Thymus (tissue), 11 donors: ENCODE data around the gene ABCA5. TPM values are rescaled to one million over a fixed set of nuclear protein-coding genes. Genes with fewer than 3 reads are reported as not detected.
"Not testable (repeated sequence)": the region's sequence is repeated elsewhere in the genome, so short reads cannot be mapped to it uniquely, and the experiment has no call there.

Source experiments
- DNase-seq, 9 donors: peaks; one replicate each; pipeline ENCODE4 v3.0.0-alpha.2; 2013; ENCODE audit warnings: low spot score in 9 of 9, low read depth in 6 of 9, missing footprints in 1 of 9
- H3K27ac ChIP-seq, 2 donors: one replicate each; pipeline ENCODE4 v1.5.1; 2013; ENCODE audit warnings: control low read depth in 1 of 2, low read depth in 1 of 2, low read length in 1 of 2, mild to moderate bottlenecking in 1 of 2, moderate library complexity in 1 of 2
- H3K27me3 ChIP-seq, 2 donors: one replicate each; pipeline ENCODE4 v1.5.1; 2013; ENCODE audit warnings: low read length in 1 of 2; ENCODE audit not compliant: control insufficient read depth in 2 of 2, insufficient read depth in 1 of 2
- H3K36me3 ChIP-seq, 2 donors: one replicate each; pipeline ENCODE4 v1.5.1; 2013; ENCODE audit warnings: low read length in 1 of 2, mild to moderate bottlenecking in 1 of 2, moderate library complexity in 1 of 2; ENCODE audit not compliant: control insufficient read depth in 2 of 2, insufficient read depth in 2 of 2
- H3K4me1 ChIP-seq, 2 donors: one replicate each; pipeline ENCODE4 v1.5.1; 2013; ENCODE audit warnings: low read length in 2 of 2; ENCODE audit not compliant: control insufficient read depth in 2 of 2, insufficient read depth in 2 of 2
- H3K4me3 ChIP-seq, 2 donors: one replicate each; pipeline ENCODE4 v1.5.1; 2013; ENCODE audit warnings: low read length in 2 of 2, control low read depth in 1 of 2, mild to moderate bottlenecking in 1 of 2
- H3K9me3 ChIP-seq, 2 donors: one replicate each; pipeline ENCODE4 v1.5.1; 2013; ENCODE audit warnings: low read length in 1 of 2, mild to moderate bottlenecking in 1 of 2; ENCODE audit not compliant: control insufficient read depth in 2 of 2, insufficient read depth in 1 of 2
- WGBS: extraction: QIAGEN DNeasy Blood & Tissue Kit; methylation state at CpG from one replicate; pipeline ENCODE4 v1.1.7; 2013; 5-methylcytosine and 5-hydroxymethylcytosine counted together
- polyA plus RNA-seq: library from polyadenylated mRNA; stranded (reverse); fragments of 200-250 nt; gene quantifications from one replicate; pipeline ENCODE4 v1.2.3, GENCODE V29; 2013
- total RNA-seq: library from RNA; stranded (reverse); fragments of 120-200 nt; gene quantifications from one replicate; pipeline ENCODE4 v1.2.4, GENCODE V29; 2013
- donor health status: healthy.

ABCA5 gene
- total and polyA plus RNA-seq, 2 donors: 8.3 to 63.1 TPM

DNA sequence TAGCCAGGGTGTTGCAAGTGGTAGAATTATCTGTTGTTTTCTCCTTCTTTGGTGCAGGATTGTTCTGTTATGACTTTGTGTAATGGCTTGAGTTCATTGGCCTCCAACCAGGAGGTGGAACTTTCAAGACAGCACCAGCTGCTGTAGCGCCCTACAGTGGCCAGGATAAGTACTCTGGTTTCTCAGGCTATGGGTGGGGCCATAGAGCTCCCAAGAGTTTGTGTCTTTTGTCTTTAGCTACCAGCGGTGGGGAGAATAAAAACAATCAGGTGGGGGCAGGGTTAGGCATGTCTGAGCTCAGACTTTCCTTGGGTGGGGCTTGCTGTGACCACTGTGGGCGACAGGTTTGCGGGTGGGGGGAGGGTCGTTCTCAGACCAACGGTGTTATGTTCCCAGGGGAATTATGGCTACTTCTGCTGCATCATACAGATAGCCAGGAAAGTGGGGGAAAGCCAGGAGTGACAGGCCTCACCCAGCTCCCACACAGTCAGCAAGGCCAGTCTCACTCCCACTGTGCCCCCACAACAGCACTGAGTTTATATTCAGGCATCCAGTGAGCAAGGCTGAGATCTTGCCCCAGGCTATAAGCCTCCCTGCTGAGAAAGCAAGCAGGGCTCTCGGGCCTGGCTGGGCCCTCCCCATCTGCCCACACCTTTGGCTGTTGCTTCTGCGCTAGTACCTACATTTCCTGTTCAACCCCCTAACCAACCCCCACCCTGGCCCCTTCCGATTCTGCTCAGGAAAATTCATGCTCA is 113.7 kb downstream of the ABCA5 start:
- H3K4me3 ChIP-seq: no peak overlapping the region
- peaks cover 0 to 3% of the 10 kb centered on the region in 2 donors for H3K9me3 ChIP-seq
- WGBS: 97% methylated on average over 9 of the region's 9 CpGs
- no peaks in the 10 kb centered on the region for H3K4me1 ChIP-seq
- no peak for DNase-seq
- no peak overlapping the region for H3K27ac ChIP-seq
- H3K27me3 ChIP-seq: no peaks in the 10 kb centered on the region
- H3K36me3 ChIP-seq: no peaks in the 10 kb centered on the region

DNA sequence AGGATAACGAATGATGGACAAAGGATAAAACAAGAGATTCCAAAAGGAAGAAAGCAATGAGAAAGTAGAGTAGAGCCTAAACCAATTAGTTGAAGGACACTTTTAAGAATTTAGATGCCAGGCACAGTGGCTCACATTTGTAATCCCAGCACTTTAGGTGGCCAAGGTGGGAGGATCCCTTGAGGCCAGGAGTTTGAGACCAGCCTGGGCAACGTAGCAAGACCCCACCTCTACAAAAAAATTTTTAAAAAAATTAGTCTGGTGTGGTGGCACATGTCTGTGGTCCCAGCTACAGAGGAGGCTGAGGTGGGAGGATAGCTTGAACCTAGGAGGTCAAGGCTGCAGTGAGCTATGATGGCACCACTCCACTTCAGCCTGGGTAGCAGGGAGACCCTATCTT is 118.3 kb downstream of the ABCA5 start:
- 97% methylated on average over 2 of the region's 2 CpGs for WGBS
- H3K27me3 ChIP-seq: no peaks in the 10 kb centered on the region
- no peaks in the 10 kb centered on the region for H3K4me1 ChIP-seq
- no peak overlapping the region for H3K27ac ChIP-seq
- peaks cover 0 to 3% of the 10 kb centered on the region in 2 donors for H3K9me3 ChIP-seq
- H3K4me3 ChIP-seq: no peak overlapping the region
- no peaks in the 10 kb centered on the region for H3K36me3 ChIP-seq
- DNase-seq: no peak

DNA sequence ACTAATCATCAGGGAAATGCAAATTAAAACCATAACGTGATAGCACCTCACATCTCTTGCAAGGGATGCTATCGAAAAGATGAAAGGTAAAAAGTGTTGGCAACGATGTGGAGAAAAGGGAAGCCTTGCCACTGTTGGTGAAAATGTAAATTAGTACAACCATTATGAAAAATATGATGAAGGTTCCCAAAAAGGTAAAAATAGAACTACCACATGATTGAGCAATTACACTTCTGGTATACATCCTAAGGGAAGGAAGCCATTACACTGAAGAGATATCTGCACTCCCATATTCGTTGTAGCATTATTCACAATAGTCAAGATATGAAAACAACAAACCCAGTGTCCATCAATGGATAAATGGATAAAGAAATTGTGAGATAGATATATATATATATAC is 119.8 kb downstream of the ABCA5 start:
- Histone ChIP-seq H3K27me3 (no peaks in the 10 kb centered on the region), H3K4me1 (no peaks in the 10 kb centered on the region), H3K36me3 (no peaks in the 10 kb centered on the region), H3K4me3 (no peak overlapping the region), H3K9me3 (no peaks in the 10 kb centered on the region), H3K27ac (no peak overlapping the region)
- DNase-seq: no peak
- WGBS: 82% methylated on average over 4 of the region's 4 CpGs

DNA sequence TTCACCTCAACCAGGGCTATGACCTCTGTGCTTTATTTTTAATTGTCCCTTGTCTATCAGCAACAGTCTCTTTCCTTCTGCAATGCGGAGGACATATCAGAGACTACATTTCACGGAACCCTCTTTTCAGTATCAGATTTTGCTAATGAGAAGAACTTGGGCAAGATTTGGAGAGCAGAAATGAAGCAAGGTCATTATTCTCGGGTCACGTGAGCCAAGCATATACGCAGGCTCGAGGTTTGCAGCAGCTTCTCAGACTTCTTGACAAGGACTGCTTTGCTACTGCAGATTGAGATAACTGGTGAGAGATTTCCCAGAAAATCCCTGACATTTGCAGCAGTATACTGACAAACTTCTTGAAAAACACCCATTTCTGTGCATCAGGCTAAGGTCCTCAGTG is 128.7 kb downstream of the ABCA5 start:
- Histone ChIP-seq H3K4me1 (no peaks in the 10 kb centered on the region), H3K9me3 (no peaks in the 10 kb centered on the region), H3K36me3 (no peaks in the 10 kb centered on the region), H3K4me3 (no peak overlapping the region), H3K27ac (no peak overlapping the region), H3K27me3 (no peaks in the 10 kb centered on the region)
- DNase-seq: no peak
- WGBS: 96% methylated on average over 6 of the region's 6 CpGs

DNA sequence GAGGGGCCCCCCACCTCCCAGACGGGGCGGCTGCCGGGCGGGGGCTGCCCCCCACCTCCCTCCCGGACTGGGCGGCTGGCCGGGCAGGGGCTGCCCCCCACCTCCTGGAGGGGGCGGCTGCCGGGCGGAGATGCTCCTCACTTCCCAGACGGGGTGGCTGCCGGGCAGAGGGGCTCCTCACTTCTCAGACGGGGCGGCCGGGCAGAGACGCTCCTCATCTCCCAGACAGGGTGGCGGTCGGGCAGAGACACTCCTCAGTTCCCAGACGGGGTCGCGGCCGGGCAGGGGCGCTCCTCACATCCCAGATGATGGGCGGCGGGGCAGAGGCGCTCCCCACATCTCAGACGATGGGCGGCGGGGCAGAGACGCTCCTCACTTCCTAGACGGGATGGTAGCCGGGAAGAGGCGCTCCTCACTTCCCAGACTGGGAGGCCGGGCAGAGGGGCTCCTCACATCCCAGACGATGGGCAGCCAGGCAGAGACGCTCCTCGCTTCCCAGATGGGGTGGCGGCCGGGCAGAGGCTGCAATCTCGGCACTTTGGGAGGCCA is 130.8 kb downstream of the ABCA5 start:
- not testable (repeated sequence) for H3K27ac ChIP-seq, DNase-seq, H3K4me1 ChIP-seq, H3K36me3 ChIP-seq, H3K9me3 ChIP-seq, H3K27me3 ChIP-seq, H3K4me3 ChIP-seq
- WGBS: 99% methylated on average over 39 of the region's 40 CpGs

Other genes with a start within 250 kb of the ABCA5 start
- gene ABCA6, start 185.2 kb downstream of the ABCA5 start, total RNA-seq: 5.5 TPM
- 5.0 TPM for gene ABCA6, start 185.2 kb downstream of the ABCA5 start, polyA plus RNA-seq
- gene ABCA10, start 98.3 kb downstream of the ABCA5 start, total RNA-seq: 1.1 TPM
- 11.0 TPM for gene ABCA10, start 98.3 kb downstream of the ABCA5 start, polyA plus RNA-seq
- 18.5 TPM for gene MAP2K6, start 87.6 kb upstream of the ABCA5 start, total RNA-seq
- gene MAP2K6, start 87.6 kb upstream of the ABCA5 start, polyA plus RNA-seq: 11.2 TPM